Cardiac muscle cell (in vitro differentiated cells and primary cell): ENCODE measurements around the gene SLC7A8. TPM values are rescaled to one million over a fixed set of nuclear protein-coding genes. Genes with fewer than 3 reads are reported as not detected.

Source experiments
- DNase-seq, 2 donors: peaks; one replicate each; pipeline versions ENCODE4 v3.0.0 to v3.0.0-alpha.2; 2010 to 2017; ENCODE audit warnings: low read depth in 1 of 2, low spot score in 1 of 2
- H3K27ac ChIP-seq: fragments of 200-600 bp; sonication (generic); 2 replicates; pipeline ENCODE4 v1.5.1; 2016
- H3K27me3 ChIP-seq: fragments of 200-600 bp; sonication (generic); 2 replicates; pipeline ENCODE4 v1.6.0; 2016; ENCODE audit warnings: control low read depth
- H3K36me3 ChIP-seq: fragments of 200-600 bp; sonication (generic); 2 replicates; pipeline ENCODE4 v1.5.1; 2016; ENCODE audit warnings: control low read depth
- H3K4me1 ChIP-seq: fragments of 200-600 bp; sonication (generic); 2 replicates; pipeline ENCODE4 v1.8.1; 2017; ENCODE audit warnings: low read depth, mild to moderate bottlenecking, mixed run types
- H3K4me3 ChIP-seq: fragments of 200-600 bp; sonication (generic); 2 replicates; pipeline ENCODE4 v1.5.1; 2016; ENCODE audit warnings: mild to moderate bottlenecking
- H3K9me3 ChIP-seq: fragments of 200-600 bp; sonication (generic); 2 replicates; pipeline ENCODE4 v1.5.1; 2017; ENCODE audit warnings: low read depth, mild to moderate bottlenecking, control low read depth
- polyA plus RNA-seq: library from polyadenylated mRNA; unstranded; fragments of >200 nt; fragmentation: Nextera tagmentation; extraction: Ambion mirVana; gene quantifications from 2 replicates; pipeline ENCODE4 v1.2.1, GENCODE V29; 2016
- total RNA-seq: library from RNA; depleted of rRNA; stranded (reverse); fragments of >200 nt; gene quantifications from 2 replicates; pipeline ENCODE4 v1.2.3, GENCODE V29; 2016
- TF ChIP-seq, protein P1 (sequence below): IDR thresholded peaks from 2 replicates; pipeline ENCODE4 v1.5.1; 2012; ENCODE audit warnings: low read depth, mild to moderate bottlenecking, low read length

Gene SLC7A8
- total and polyA plus RNA-seq, 2 experiments from 2014 or later: 14.0 to 14.1 TPM

DNA sequence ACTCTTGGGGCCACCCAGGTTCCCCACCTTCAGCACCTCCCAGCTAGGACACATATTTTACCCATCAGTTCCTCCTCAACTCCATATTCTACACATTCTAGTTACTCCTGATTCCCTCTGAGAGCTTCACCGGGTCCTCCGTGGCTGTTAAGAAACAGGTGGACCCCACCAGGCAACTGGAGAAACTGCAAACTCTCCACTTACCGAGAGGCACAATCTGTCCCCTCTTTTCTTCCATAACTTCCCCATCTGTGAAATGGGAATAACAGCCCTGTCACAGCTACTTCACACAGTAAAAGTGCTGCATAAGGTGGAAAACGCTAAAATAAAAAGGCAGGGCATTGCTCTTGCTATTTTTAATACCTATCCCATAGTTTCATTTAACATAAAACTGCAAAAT, 1.5 kb downstream of the SLC7A8 start:
- no peaks in the 10 kb centered on the region for H3K9me3 ChIP-seq
- H3K4me3 ChIP-seq: peak overlapping the region; percentile 58
- no peaks in the 10 kb centered on the region for H3K36me3 ChIP-seq
- no peak for DNase-seq
- H3K27me3 ChIP-seq: no peaks in the 10 kb centered on the region
- H3K27ac ChIP-seq: no peak overlapping the region
- TF ChIP-seq, protein P1, sequence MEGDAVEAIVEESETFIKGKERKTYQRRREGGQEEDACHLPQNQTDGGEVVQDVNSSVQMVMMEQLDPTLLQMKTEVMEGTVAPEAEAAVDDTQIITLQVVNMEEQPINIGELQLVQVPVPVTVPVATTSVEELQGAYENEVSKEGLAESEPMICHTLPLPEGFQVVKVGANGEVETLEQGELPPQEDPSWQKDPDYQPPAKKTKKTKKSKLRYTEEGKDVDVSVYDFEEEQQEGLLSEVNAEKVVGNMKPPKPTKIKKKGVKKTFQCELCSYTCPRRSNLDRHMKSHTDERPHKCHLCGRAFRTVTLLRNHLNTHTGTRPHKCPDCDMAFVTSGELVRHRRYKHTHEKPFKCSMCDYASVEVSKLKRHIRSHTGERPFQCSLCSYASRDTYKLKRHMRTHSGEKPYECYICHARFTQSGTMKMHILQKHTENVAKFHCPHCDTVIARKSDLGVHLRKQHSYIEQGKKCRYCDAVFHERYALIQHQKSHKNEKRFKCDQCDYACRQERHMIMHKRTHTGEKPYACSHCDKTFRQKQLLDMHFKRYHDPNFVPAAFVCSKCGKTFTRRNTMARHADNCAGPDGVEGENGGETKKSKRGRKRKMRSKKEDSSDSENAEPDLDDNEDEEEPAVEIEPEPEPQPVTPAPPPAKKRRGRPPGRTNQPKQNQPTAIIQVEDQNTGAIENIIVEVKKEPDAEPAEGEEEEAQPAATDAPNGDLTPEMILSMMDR: no peak
- H3K4me1 ChIP-seq: peaks cover 13% of the 10 kb centered on the region

DNA sequence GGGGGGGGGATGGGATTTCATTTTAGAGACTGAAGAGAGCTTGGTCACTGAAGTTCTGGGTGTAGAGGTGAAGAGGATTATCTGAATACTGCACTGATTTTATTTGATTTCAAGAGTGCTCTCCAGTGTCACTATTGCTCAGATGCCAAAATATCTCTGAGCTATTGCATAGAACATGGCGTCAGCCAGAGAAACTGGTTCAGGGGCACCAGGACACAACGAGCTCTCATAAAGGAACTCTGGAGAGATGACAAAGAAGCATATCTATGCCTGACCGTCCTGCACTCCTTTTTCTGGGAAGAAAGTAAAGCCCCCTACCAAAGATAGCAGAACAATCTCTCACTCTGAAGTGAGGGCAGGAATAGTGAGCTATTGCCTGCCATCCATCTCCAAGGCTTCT, 2.0 kb downstream of the SLC7A8 start:
- H3K36me3 ChIP-seq: no peaks in the 10 kb centered on the region
- no peaks in the 10 kb centered on the region for H3K9me3 ChIP-seq
- TF ChIP-seq, protein P1: no peak
- peak overlapping the region; percentile 49 for H3K27ac ChIP-seq
- no peaks in the 10 kb centered on the region for H3K27me3 ChIP-seq
- H3K4me1 ChIP-seq: peaks cover 13% of the 10 kb centered on the region
- no peak for DNase-seq
- H3K4me3 ChIP-seq: no peak overlapping the region

DNA sequence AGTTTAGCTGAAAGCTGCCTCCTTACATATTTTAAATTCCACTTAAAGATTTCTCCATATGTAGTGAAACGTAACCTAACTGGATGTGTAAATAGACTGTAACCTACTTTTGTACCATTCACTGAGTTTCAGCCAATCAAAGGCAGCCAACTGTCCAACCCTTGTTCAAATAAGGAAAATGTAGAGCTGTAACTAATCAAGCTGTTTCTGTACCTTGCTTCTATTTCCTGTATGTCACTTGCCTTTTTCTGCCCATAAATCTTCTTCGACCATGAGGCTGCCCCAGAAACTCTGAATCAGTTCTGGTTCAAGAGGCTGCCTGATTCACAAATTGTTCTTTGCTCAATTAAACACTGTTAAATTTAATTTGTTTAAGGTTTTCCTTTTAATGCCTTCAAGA, 6.3 kb downstream of the SLC7A8 start:
- no peak overlapping the region for H3K27ac ChIP-seq
- no peaks in the 10 kb centered on the region for H3K36me3 ChIP-seq
- H3K4me3 ChIP-seq: no peak overlapping the region
- peaks cover 23% of the 10 kb centered on the region for H3K4me1 ChIP-seq
- TF ChIP-seq, protein P1: no peak
- no peak for DNase-seq
- no peaks in the 10 kb centered on the region for H3K9me3 ChIP-seq
- H3K27me3 ChIP-seq: no peaks in the 10 kb centered on the region

DNA sequence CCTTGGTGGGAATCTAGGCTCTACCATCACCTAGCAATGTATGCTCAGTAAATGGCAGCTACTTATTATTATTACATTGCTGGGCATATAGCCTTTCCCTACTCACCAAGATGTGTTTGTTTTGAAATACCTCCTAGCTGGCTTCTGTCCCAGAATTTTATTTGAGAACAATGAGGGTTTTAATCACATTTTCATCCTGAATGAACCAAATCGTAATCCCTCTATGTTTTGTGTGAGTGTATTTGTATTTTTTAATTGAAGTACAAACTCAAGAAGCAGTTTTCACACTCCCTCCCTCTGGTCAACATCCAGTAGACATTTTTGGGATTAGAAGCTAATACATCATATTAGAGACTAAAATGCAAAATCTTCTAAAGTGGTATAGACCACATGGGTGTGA, 7.6 kb downstream of the SLC7A8 start:
- Histone ChIP-seq H3K4me3 (no peak overlapping the region), H3K9me3 (no peaks in the 10 kb centered on the region), H3K27me3 (no peaks in the 10 kb centered on the region), H3K27ac (no peak overlapping the region), H3K4me1 (peaks cover 12% of the 10 kb centered on the region), H3K36me3 (no peaks in the 10 kb centered on the region)
- peak in 1 of 2 donors; percentile 81 for DNase-seq
- TF ChIP-seq, protein P1: no peak

DNA sequence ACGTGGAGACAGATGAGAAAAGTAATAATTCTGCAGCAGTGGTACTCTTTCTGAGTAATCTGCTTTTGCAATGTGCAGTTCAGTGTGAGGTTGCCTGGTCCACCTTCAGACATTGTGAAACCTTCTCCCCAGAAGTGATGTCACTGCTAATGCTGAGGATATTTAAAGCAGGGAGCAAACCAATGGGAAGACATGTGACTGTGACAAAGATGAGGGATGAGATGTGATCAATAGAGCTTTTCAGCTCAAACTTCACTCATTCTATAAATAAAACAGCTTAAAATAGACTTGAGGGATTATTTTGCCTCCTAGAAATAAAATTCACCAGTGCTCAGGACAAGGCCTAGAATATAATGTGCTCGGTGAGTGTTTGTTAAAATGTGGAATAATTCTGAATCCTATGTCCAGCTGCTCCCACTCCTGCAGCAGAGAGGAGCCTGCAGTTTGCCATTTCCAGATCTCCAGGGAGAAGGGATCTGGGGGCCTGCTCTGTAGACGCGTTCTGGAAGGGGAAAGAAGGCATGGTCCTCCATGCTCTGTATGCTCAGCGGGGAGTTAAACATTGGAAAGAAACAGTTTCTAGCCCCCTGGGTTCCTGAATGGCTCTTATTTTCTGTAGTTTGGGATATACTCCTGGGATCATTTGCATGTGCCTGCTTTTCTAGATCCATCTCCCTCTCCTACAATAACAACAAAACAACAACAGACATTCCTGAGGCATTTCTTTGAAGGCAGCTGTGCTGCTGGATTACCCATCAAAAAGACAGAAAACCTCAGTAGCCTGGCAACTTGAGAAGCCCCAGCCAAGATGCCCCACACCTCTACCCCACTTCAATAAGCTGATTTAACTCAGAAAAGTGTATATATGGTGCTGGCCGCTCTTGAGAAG, 8.9 kb downstream of the SLC7A8 start:
- peak in 1 of 2 donors; percentile 72 for DNase-seq
- Histone ChIP-seq H3K27ac (peak overlapping the region; percentile 55), H3K36me3 (no peaks in the 10 kb centered on the region), H3K27me3 (no peaks in the 10 kb centered on the region), H3K9me3 (no peaks in the 10 kb centered on the region), H3K4me3 (no peak overlapping the region), H3K4me1 (peaks cover 12% of the 10 kb centered on the region)
- TF ChIP-seq, protein P1: no peak
